ENCODE measurements around the gene UBE2J2.

UBE2J2 gene

GRCh38 chr1:1219341-1219740 lies 54.3 kb downstream of the UBE2J2 start:
- no peak overlapping the region for H3K4me3 ChIP-seq (ENCODE audit: low read depth, low read length)
- TF ChIP-seq, protein P1, sequence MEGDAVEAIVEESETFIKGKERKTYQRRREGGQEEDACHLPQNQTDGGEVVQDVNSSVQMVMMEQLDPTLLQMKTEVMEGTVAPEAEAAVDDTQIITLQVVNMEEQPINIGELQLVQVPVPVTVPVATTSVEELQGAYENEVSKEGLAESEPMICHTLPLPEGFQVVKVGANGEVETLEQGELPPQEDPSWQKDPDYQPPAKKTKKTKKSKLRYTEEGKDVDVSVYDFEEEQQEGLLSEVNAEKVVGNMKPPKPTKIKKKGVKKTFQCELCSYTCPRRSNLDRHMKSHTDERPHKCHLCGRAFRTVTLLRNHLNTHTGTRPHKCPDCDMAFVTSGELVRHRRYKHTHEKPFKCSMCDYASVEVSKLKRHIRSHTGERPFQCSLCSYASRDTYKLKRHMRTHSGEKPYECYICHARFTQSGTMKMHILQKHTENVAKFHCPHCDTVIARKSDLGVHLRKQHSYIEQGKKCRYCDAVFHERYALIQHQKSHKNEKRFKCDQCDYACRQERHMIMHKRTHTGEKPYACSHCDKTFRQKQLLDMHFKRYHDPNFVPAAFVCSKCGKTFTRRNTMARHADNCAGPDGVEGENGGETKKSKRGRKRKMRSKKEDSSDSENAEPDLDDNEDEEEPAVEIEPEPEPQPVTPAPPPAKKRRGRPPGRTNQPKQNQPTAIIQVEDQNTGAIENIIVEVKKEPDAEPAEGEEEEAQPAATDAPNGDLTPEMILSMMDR (IDR thresholded peaks at IDR 0.05; ENCODE audit: low read depth, low read length, missing control alignments) = no peak
- in situ Hi-C loops (cut with HindIII; ENCODE audit: low sequenced_read_pairs) = no loop called here
- no peak for DNase-seq (ENCODE audit: low read depth)

DNA sequence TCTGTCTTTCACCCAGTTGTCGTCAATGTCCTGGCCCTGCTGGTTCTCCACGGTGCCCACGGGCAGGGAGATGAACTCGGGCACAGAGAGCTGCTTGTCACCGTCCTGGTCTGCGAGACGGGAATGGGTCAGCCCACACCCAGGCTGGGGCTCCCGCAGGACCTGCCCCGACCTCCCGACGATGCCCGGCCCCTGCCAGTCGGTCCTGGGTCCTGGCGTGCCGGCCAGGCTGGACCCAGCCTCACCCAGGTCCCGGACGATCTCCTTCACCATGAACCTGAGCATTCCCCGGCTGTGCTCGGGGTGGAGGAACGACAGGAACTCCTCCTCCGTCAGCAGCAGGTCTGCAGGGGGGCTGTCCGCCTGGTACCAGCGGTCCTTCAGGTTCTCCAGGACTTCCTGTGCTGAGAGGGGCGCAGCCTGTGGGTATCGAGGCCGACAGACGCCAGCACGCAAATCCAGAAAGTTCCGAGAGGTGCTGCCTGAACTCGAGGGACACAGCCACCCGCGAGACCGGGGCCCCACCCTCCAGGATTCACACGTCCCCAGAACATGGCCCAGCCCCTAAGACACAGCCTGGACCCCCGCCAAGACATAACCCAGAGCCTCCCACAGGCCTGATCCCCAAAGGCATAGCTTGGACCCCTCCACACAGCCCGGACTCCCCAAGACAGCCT lies 55.0 kb downstream of the UBE2J2 start:
- no peak for DNase-seq (ENCODE audit: low read depth)
- no peak overlapping the region for H3K4me3 ChIP-seq (ENCODE audit: low read depth, low read length)
- TF ChIP-seq, protein P1 (IDR thresholded peaks at IDR 0.05; ENCODE audit: low read depth, low read length, missing control alignments) = no peak
- in situ Hi-C loops (cut with HindIII; ENCODE audit: low sequenced_read_pairs) = no loop called here

- DNase-seq (ENCODE audit: low read depth) = no peak
- TF ChIP-seq, protein P1 (IDR thresholded peaks at IDR 0.05; ENCODE audit: low read depth, low read length, missing control alignments) = no peak
- in situ Hi-C loops (cut with HindIII; ENCODE audit: low sequenced_read_pairs) = no loop called here
- H3K4me3 ChIP-seq (ENCODE audit: low read depth, low read length) = no peak overlapping the region
Measured at GRCh38 chr1:1217621-1218523, 55.8 kb downstream of the UBE2J2 start.

GRCh38 chr1:1216770-1217620 lies 56.7 kb downstream of the UBE2J2 start:
- in situ Hi-C loops (cut with HindIII; ENCODE audit: low sequenced_read_pairs) = no loop called here
- TF ChIP-seq, protein P1 (IDR thresholded peaks at IDR 0.05; ENCODE audit: low read depth, low read length, missing control alignments) = no peak
- DNase-seq (ENCODE audit: low read depth) = no peak
- no peak overlapping the region for H3K4me3 ChIP-seq (ENCODE audit: low read depth, low read length)

- TF ChIP-seq, protein P1 (IDR thresholded peaks at IDR 0.05; ENCODE audit: low read depth, low read length, missing control alignments) = no peak
- in situ Hi-C loops (cut with HindIII; ENCODE audit: low sequenced_read_pairs) = no loop called here
- DNase-seq (ENCODE audit: low read depth) = no peak
- H3K4me3 ChIP-seq (ENCODE audit: low read depth, low read length) = no peak overlapping the region
Measured at GRCh38 chr1:1215881-1216605, 57.6 kb downstream of the UBE2J2 start.

Measured in astrocyte of the cerebellum (primary cell).